Esophagus muscularis mucosa (tissue), 4 donors: Measurements from ENCODE around the gene EMP1.

Source experiments
- EP300 ChIP-seq: sonication (generic); formaldehyde crosslinking; IDR thresholded peaks from one replicate; pipeline ENCODE4 v1.6.1; 2017; ENCODE audit warnings: antibody characterized with exemption
- POLR2A ChIP-seq: fragments of 450-650 bp; IDR thresholded peaks from one replicate; pipeline ENCODE4 v1.6.1; 2017; ENCODE audit warnings: antibody characterized with exemption, moderate library complexity, mild to moderate bottlenecking, low read depth
- POLR2AphosphoS5 ChIP-seq, 2 donors: sonication (generic); formaldehyde crosslinking; IDR thresholded peaks; one replicate each; pipeline ENCODE4 v1.6.1; 2017; ENCODE audit warnings: antibody characterized with exemption in 2 of 2
- TF ChIP-seq, protein P1 (sequence below), 3 experiments: fragments of 200-600 bp in 2 of 3; fragments of 450-650 bp in 1 of 3; sonication (generic) in 2 of 3; IDR thresholded peaks; one replicate each; pipeline ENCODE4 v1.5.1; 2017 to 2019; ENCODE audit warnings: antibody characterized with exemption in 3 of 3, mild to moderate bottlenecking in 2 of 3, moderate library complexity in 1 of 3

DNA sequence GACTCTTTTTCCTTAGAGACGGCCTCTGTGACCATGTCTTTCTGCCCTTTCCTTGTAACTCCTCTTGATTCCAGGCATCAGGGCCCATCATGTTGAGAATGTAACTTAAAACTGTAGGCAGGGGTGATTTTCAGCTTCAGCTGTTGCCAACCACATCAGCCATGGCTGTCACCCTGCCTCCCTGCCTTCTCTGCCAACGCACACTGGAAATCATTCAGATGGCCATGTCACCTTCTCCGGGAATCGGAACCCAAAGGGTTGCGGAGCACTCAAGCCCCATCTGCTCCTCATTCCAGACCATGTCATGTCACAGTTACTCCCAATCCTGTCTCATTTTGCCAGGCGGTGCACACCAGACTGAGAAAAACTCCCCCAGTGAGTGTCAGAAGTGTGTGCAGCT is 72.1 kb downstream of the EMP1 start:
- TF ChIP-seq, protein P1, sequence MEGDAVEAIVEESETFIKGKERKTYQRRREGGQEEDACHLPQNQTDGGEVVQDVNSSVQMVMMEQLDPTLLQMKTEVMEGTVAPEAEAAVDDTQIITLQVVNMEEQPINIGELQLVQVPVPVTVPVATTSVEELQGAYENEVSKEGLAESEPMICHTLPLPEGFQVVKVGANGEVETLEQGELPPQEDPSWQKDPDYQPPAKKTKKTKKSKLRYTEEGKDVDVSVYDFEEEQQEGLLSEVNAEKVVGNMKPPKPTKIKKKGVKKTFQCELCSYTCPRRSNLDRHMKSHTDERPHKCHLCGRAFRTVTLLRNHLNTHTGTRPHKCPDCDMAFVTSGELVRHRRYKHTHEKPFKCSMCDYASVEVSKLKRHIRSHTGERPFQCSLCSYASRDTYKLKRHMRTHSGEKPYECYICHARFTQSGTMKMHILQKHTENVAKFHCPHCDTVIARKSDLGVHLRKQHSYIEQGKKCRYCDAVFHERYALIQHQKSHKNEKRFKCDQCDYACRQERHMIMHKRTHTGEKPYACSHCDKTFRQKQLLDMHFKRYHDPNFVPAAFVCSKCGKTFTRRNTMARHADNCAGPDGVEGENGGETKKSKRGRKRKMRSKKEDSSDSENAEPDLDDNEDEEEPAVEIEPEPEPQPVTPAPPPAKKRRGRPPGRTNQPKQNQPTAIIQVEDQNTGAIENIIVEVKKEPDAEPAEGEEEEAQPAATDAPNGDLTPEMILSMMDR (IDR thresholded peaks at IDR 0.05), result no peak
- TF ChIP-seq POLR2AphosphoS5 (IDR thresholded peaks at IDR 0.05) (no peak), EP300 (no peak), POLR2A (no peak)
